HG02642 (cell line): Measurements from ENCODE around the gene HSFX3.
"Not testable (repeated sequence)": the region's sequence is repeated elsewhere in the genome, so short reads cannot be mapped to it uniquely, and the experiment has no call there.

Experiments used
- ATAC-seq: cut with Tn5 transposase; IDR thresholded peaks from one replicate; pipeline ENCODE4 v1.9.1; 2021; ENCODE audit warnings: mild to moderate bottlenecking; ENCODE audit not compliant: unreplicated experiment, poor library complexity

HSFX3 gene

GRCh38 chrX:149545545-149546543 lies 3.9 kb downstream of the HSFX3 start:
- not testable (repeated sequence) for ATAC-seq

GRCh38 chrX:149541521-149542047 lies 8.1 kb downstream of the HSFX3 start:
- ATAC-seq = no peak

GRCh38 chrX:149540621-149541520 lies 8.9 kb downstream of the HSFX3 start, which contains the start of gene EOLA1:
Gene EOLA1 (plus strand): TSS chrX:149541012. CDS start chrX:149545631, 4,619 bp downstream.
- peak; percentile 83 for ATAC-seq

- peak; percentile 12 for ATAC-seq
Observed at GRCh38 chrX:149540131-149540620, 9.5 kb downstream of the HSFX3 start.

- ATAC-seq = peak; percentile 55
Observed at GRCh38 chrX:149539283-149540130, 10.2 kb downstream of the HSFX3 start.

GRCh38 chrX:149537474-149537873 lies 12.2 kb downstream of the HSFX3 start:
- not testable (repeated sequence) for ATAC-seq

GRCh38 chrX:149534926-149535602 lies 14.7 kb downstream of the HSFX3 start:
- not testable (repeated sequence) for ATAC-seq

GRCh38 chrX:149533999-149534398 lies 15.7 kb downstream of the HSFX3 start:
- ATAC-seq = not testable (repeated sequence)

GRCh38 chrX:149532868-149533267 lies 16.9 kb downstream of the HSFX3 start:
- not testable (repeated sequence) for ATAC-seq

GRCh38 chrX:149531599-149531998 lies 18.1 kb downstream of the HSFX3 start:
- ATAC-seq = peak; percentile 71

- no peak for ATAC-seq
Observed at GRCh38 chrX:149528381-149528780, 21.3 kb downstream of the HSFX3 start.

- peak; percentile 23 for ATAC-seq
Observed at GRCh38 chrX:149527705-149528104, 22.0 kb downstream of the HSFX3 start.

- not testable (repeated sequence) for ATAC-seq
Observed at GRCh38 chrX:149526318-149527033, 23.2 kb downstream of the HSFX3 start.

GRCh38 chrX:149525903-149526302 lies 23.8 kb downstream of the HSFX3 start:
- peak; percentile 45 for ATAC-seq

- ATAC-seq = peak; percentile 94
Observed at GRCh38 chrX:149525389-149525788, 24.3 kb downstream of the HSFX3 start.

GRCh38 chrX:149522916-149523315 lies 26.8 kb downstream of the HSFX3 start:
- ATAC-seq = no peak

- no peak for ATAC-seq
Observed at GRCh38 chrX:149521438-149521837, 28.3 kb downstream of the HSFX3 start.

- ATAC-seq = not testable (repeated sequence)
Observed at GRCh38 chrX:149520636-149521277, 29.0 kb downstream of the HSFX3 start.
